GM19240 (cell line): Measurements from ENCODE around the gene GALNT12.

Experiments used
- DNase-seq: peaks from one replicate; pipeline ENCODE4 v3.0.0; 2011; ENCODE audit warnings: low spot score; ENCODE audit not compliant: insufficient read length

The GALNT12 gene

GRCh38 chr9:98879963-98880310, 72.5 kb downstream of the GALNT12 start:
- DNase-seq = no peak

- DNase-seq = no peak
Observed at GRCh38 chr9:98880311-98881015, 73.0 kb downstream of the GALNT12 start.

GRCh38 chr9:98881356-98881755, 73.9 kb downstream of the GALNT12 start:
- DNase-seq = no peak

- DNase-seq = no peak
Observed at GRCh38 chr9:98881836-98882568, 74.5 kb downstream of the GALNT12 start.

- DNase-seq = no peak
Observed at GRCh38 chr9:98882569-98882923, 75.1 kb downstream of the GALNT12 start.

GRCh38 chr9:98883276-98883675, 75.8 kb downstream of the GALNT12 start:
- DNase-seq = no peak

GRCh38 chr9:98884849-98885248, 77.4 kb downstream of the GALNT12 start:
- DNase-seq = no peak

GRCh38 chr9:98885575-98886295, 78.3 kb downstream of the GALNT12 start:
- no peak for DNase-seq

GRCh38 chr9:98886691-98887229, 79.3 kb downstream of the GALNT12 start:
- DNase-seq = no peak

- no peak for DNase-seq
Observed at GRCh38 chr9:98887918-98888510, 80.5 kb downstream of the GALNT12 start.

GRCh38 chr9:98888801-98889421, 81.4 kb downstream of the GALNT12 start:
- no peak for DNase-seq

GRCh38 chr9:98890256-98890655, 82.8 kb downstream of the GALNT12 start:
- no peak for DNase-seq

GRCh38 chr9:98892288-98892687, 84.8 kb downstream of the GALNT12 start:
- no peak for DNase-seq

GRCh38 chr9:98892690-98893089, 85.2 kb downstream of the GALNT12 start:
- no peak for DNase-seq

GRCh38 chr9:98894171-98894570, 86.7 kb downstream of the GALNT12 start:
- DNase-seq = no peak

GRCh38 chr9:98894761-98895160, 87.3 kb downstream of the GALNT12 start:
- DNase-seq = no peak

- DNase-seq = no peak
Observed at GRCh38 chr9:98896632-98897031, 89.2 kb downstream of the GALNT12 start.

- no peak for DNase-seq
Observed at GRCh38 chr9:98897745-98898144, 90.3 kb downstream of the GALNT12 start.

GRCh38 chr9:98899408-98900056, 92.1 kb downstream of the GALNT12 start:
- no peak for DNase-seq
